HG03565 (cell line): ENCODE measurements around the gene LSR.

Source experiments
- ATAC-seq: cut with Tn5 transposase; IDR thresholded peaks from one replicate; pipeline ENCODE4 v1.9.1; 2021; ENCODE audit warnings: mild to moderate bottlenecking, moderate library complexity; ENCODE audit not compliant: unreplicated experiment

The LSR gene

GRCh38 chr19:35297922-35298321, 49.1 kb downstream of the LSR start:
- no peak for ATAC-seq

GRCh38 chr19:35298561-35298972, 49.8 kb downstream of the LSR start:
- no peak for ATAC-seq

GRCh38 chr19:35299523-35300338, 50.9 kb downstream of the LSR start:
- no peak for ATAC-seq

GRCh38 chr19:35300339-35300649, 51.5 kb downstream of the LSR start:
- ATAC-seq: no peak

GRCh38 chr19:35301961-35302360, 53.2 kb downstream of the LSR start:
- ATAC-seq: no peak

GRCh38 chr19:35302446-35302845, 53.6 kb downstream of the LSR start:
- ATAC-seq: no peak

- no peak for ATAC-seq
Observed at GRCh38 chr19:35303357-35303915, 54.6 kb downstream of the LSR start.

GRCh38 chr19:35304036-35304435, 55.2 kb downstream of the LSR start:
- ATAC-seq: no peak

GRCh38 chr19:35305181-35305580, 56.4 kb downstream of the LSR start:
- no peak for ATAC-seq

GRCh38 chr19:35306473-35307246, 57.9 kb downstream of the LSR start:
- ATAC-seq: no peak

GRCh38 chr19:35307931-35308330, 59.1 kb downstream of the LSR start:
- no peak for ATAC-seq

GRCh38 chr19:35308910-35309309, 60.1 kb downstream of the LSR start:
- no peak for ATAC-seq

GRCh38 chr19:35309481-35310279, 60.9 kb downstream of the LSR start:
- ATAC-seq: no peak

GRCh38 chr19:35310331-35310730, 61.5 kb downstream of the LSR start:
- no peak for ATAC-seq

GRCh38 chr19:35310811-35311465, 62.1 kb downstream of the LSR start:
- ATAC-seq: no peak

GRCh38 chr19:35311901-35312665, 63.3 kb downstream of the LSR start:
- ATAC-seq: no peak

GRCh38 chr19:35313587-35313986, 64.8 kb downstream of the LSR start:
- ATAC-seq: no peak

- no peak for ATAC-seq
Observed at GRCh38 chr19:35314031-35314430, 65.2 kb downstream of the LSR start.

- no peak for ATAC-seq
Observed at GRCh38 chr19:35314858-35315470, 66.2 kb downstream of the LSR start.

- no peak for ATAC-seq
Observed at GRCh38 chr19:35315883-35316282, 67.1 kb downstream of the LSR start.
